GM10847 (cell line): ENCODE results near the gene STAT4.

Source experiments
- POLR2A ChIP-seq: IDR thresholded peaks from 2 replicates; pipeline ENCODE4 v1.6.1; 2011; ENCODE audit not compliant: insufficient read length; ENCODE audit errors: extremely low read depth

The STAT4 gene

GRCh38 chr2:191010887-191011885 is 139.6 kb downstream of the STAT4 start:
- TF ChIP-seq POLR2A: peak; percentile 48

DNA sequence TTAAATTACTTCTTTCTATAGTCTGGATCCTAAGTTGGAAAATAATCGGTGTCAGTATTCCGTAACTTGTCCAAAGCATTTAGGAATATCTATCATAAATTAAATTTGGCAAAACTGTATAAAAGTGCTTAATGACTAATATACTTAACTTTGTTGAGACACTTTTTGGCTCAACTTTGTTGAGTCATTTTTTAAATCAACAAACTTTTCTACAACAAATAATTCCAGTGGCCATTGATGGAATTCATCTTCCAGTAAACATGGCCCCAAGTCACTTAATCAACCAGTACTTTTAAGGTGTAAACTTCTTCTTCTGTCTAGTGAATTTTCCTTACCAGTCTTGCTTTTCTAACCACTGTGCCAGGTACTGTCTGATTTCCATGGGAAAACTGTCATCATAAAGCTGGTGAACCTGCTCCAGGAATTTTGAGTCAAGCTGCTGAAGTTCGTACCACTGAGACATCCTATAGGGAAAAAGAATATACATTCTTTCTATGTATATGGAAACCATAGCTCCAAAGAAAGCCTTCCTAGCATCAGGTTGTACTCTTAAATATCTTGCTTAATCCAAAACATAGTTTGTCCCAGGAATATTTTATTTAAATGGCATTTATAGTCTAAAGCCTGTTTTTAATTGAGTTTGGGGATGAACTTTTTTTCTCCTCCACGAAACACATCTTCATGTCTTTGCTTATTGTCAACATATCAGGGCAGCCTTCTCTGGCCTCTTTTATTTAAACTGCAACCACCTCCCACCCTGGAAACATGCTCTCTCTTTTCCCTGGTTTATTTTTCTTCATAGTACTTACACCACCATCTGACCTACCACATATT is 141.0 kb downstream of the STAT4 start:
- no peak for TF ChIP-seq POLR2A

- TF ChIP-seq POLR2A: no peak
Measured at GRCh38 chr2:191008286-191008685, 142.5 kb downstream of the STAT4 start.

GRCh38 chr2:191006997-191007783 is 143.6 kb downstream of the STAT4 start:
- no peak for TF ChIP-seq POLR2A

GRCh38 chr2:191006297-191006696 is 144.5 kb downstream of the STAT4 start:
- no peak for TF ChIP-seq POLR2A

GRCh38 chr2:191003405-191004309 is 147.1 kb downstream of the STAT4 start:
- no peak for TF ChIP-seq POLR2A

DNA sequence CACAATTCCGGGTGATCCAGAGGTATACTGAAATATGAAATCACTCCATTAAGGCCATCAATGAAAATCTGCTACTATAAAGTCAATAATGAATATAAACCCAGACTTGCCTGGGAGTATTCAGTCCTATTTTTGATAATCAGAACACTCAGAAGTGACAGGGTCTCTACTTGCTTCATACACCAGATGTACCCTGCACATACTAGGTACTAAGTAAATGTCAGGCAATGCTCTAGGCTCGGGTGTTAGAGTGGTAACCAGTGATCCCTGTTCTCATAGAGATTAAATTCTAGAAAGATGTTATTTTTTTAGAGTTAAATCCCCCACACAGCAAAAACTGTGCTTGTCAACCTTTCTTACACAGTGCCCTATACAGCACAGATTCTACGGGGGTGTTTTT is 149.2 kb downstream of the STAT4 start:
- TF ChIP-seq POLR2A: no peak

DNA sequence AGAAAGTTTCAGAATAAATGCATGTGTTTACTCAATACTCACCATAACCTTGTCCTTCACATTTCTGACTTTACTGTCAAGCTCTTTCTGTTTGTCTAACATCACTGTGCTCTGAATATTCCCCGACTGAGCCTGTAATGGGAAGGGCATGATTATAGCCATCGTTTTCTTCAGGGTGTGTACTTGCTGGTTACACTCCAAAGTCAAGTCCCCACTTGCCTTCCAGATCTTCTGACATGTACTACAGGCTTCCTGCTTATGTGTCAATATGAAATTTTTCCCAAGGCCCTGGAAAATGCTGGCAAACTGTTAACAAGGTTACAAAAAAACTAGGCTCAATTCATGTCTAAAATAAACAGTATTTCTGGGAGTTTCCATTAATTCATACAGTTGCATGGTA is 149.8 kb downstream of the STAT4 start:
- TF ChIP-seq POLR2A: no peak

DNA sequence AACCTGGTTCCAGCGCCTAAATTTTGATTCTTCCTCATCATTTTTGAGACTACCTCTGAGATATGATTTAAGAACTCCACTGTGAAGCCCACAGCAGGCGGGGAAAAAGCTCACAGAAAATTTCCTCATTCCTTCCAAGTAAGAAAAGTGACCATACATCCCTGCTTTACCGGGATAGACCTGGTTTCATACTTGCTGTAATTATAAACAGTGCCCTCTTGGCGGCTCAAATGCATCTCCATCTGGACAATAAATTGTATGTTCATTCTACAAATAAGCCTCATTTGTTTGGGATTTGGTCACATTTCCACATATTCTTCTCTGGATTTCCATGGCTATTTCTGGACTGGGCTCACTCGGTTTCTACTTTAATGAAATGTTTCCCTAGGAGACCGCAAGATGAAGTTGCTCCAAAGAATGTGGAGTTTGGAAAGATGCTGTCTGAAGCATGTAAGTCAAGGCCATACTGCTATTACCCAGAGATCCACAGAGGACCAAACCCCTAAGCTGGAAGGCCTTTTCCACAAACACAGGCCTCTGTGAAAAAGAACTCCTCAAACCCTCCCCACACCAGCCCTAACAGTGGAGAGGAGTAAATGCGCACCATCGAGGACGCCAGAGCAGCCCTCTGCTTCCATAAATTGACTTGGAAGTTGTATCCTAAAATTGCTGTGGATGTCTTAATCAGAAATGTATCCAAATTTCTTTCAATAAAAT is 150.7 kb downstream of the STAT4 start:
- no peak for TF ChIP-seq POLR2A

DNA sequence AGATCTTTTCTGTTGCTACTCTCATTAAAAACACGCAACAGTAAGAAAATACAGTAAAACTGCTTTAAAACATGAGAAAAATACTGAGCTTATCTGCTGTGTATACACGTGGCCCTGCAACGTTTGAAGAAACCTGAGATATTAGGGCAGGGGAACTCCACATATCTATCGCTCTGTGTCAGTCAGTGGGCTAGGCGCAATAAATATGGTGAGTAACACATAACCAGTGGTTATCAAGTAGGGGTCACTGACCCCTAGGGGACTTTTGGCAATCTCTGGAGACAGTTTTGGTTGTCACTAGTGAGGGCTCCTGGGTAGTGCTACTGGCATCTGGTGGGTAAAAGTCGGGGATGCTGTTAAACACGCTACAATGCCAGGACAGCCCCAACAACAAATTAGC is 151.7 kb downstream of the STAT4 start:
- no peak for TF ChIP-seq POLR2A

DNA sequence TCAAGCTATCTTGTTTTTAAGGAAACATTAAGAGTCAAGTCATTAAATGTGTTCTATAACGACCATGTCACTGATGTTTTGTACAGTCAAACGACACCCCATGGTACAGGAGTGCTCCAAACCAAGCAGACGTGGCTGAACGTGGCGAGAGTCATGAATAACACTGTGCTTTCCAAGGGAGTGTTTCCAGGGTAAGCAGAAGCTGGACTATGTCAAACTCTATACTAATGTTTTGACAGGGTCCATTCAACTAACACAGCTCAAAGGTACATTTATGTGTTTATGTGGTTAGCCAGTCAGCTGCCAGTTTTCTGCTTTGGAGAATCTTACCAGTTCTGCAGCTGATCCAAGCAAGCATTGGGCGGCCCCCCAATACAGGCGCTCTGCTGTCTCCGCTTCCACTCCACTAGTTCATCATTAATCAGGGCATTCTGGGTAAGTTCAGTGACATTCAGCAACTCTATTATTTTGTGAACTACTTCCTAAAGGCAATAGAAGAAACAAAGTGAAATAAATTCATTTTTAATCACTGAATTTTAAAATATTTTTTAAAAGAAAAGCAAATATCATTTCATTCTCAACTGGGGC is 153.2 kb downstream of the STAT4 start:
- TF ChIP-seq POLR2A: no peak

DNA sequence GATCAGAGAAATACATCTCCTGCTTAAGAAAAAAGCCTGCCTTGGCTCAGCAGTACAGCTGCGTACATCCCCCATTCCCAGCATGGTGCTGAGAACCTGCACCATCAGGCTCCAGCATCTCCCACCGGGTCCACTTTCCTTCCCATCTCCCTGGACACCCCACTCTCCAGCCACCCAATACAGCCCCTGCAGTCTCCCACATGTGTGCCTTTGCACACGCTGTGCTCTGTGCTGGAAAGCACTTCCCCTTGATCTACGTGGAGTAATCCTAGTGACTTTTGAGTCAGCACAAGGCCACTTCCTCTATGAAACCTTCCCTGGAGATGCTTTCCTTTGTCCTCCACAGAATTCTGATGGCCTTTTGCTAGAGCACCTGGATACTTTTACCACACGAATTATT is 153.8 kb downstream of the STAT4 start:
- TF ChIP-seq POLR2A: no peak

- TF ChIP-seq POLR2A: no peak
Measured at GRCh38 chr2:190996338-190996946, 154.4 kb downstream of the STAT4 start.
